Neural cell (in vitro differentiated cells): ENCODE measurements around the gene WDR83. TPM values are rescaled to one million over a fixed set of nuclear protein-coding genes. Genes with fewer than 3 reads are reported as not detected.

Experiments
- H2AFZ ChIP-seq: fragments of 200-600, 300-800 bp; sonication (generic), shearing (Covaris generic); 2 replicates; pipeline ENCODE4 v1.6.0; 2014; ENCODE audit warnings: low read depth, mild to moderate bottlenecking, antibody characterized with exemption, low read length, moderate library complexity
- H3F3A ChIP-seq: fragments of 200-600 bp; shearing (Covaris generic); 2 replicates; pipeline ENCODE4 v1.6.1; 2016; ENCODE audit warnings: mild to moderate bottlenecking, moderate library complexity, mixed read lengths, antibody characterized with exemption, low read length; ENCODE audit not compliant: insufficient read depth, poor library complexity, severe bottlenecking
- H3K27ac ChIP-seq: fragments of 200-600, 300-800 bp; sonication (generic), shearing (Covaris generic); 2 replicates; pipeline ENCODE4 v1.5.1; 2014; ENCODE audit warnings: mild to moderate bottlenecking, low read length, moderate library complexity
- H3K27me3 ChIP-seq: fragments of 300-800, 200-600 bp; sonication (generic), shearing (Covaris generic); 2 replicates; pipeline ENCODE4 v1.6.0; 2014; ENCODE audit warnings: mild to moderate bottlenecking, low read depth, low read length, moderate library complexity; ENCODE audit not compliant: insufficient read depth
- H3K36me3 ChIP-seq: fragments of 300-800, 200-600 bp; sonication (generic), shearing (Covaris generic); 2 replicates; pipeline ENCODE4 v1.5.1; 2014; ENCODE audit warnings: mild to moderate bottlenecking, antibody characterized with exemption, low read length, moderate library complexity; ENCODE audit not compliant: insufficient read depth
- H3K4me2 ChIP-seq: fragments of 300-800, 200-600 bp; sonication (generic), shearing (Covaris generic); 2 replicates; pipeline ENCODE4 v1.6.0; 2014; ENCODE audit warnings: mild to moderate bottlenecking, low read length
- H3K4me3 ChIP-seq: fragments of 300-800, 200-600 bp; sonication (generic), shearing (Covaris generic); 2 replicates; pipeline ENCODE4 v1.5.1; 2014; ENCODE audit warnings: mild to moderate bottlenecking, low read length, moderate library complexity
- H3K79me2 ChIP-seq: fragments of 200-600 bp; shearing (Covaris generic); replicated peaks from 2 replicates; pipeline ENCODE4 v1.6.0; 2014; ENCODE audit warnings: mild to moderate bottlenecking, low read length, moderate library complexity; ENCODE audit not compliant: insufficient read depth
- H3K9ac ChIP-seq: fragments of 300-800, 200-600 bp; sonication (generic), shearing (Covaris generic); 2 replicates; pipeline ENCODE4 v1.6.1; 2016; ENCODE audit warnings: mild to moderate bottlenecking, low read length, mixed read lengths
- H3K9me2 ChIP-seq: fragments of 200-600 bp; shearing (Covaris generic); 2 replicates; pipeline ENCODE4 v1.6.1; 2016; ENCODE audit warnings: mild to moderate bottlenecking, low read length, mixed read lengths; ENCODE audit not compliant: insufficient read depth
- H3K9me3 ChIP-seq: fragments of 200-600, 300-800 bp; sonication (generic), shearing (Covaris generic); 2 replicates; pipeline ENCODE4 v1.6.1; 2016; ENCODE audit warnings: mild to moderate bottlenecking, mixed run types, low read length, moderate library complexity, mixed read lengths
- H4K20me1 ChIP-seq: fragments of 200-600 bp; shearing (Covaris generic); 2 replicates; pipeline ENCODE4 v1.6.1; 2016; ENCODE audit warnings: mild to moderate bottlenecking, mixed run types; ENCODE audit not compliant: insufficient read depth
- CTCF ChIP-seq: fragments of 450-650 bp; IDR thresholded peaks from 2 replicates; pipeline ENCODE4 v1.5.1; 2014; ENCODE audit warnings: antibody characterized with exemption, mild to moderate bottlenecking, moderate library complexity; ENCODE audit not compliant: poor library complexity, severe bottlenecking
- EP300 ChIP-seq: fragments of 450-650 bp; conservative IDR thresholded peaks from 2 replicates; pipeline ENCODE4 v1.6.1; 2014; ENCODE audit warnings: antibody characterized with exemption, mild to moderate bottlenecking, moderate library complexity; ENCODE audit not compliant: poor library complexity, severe bottlenecking
- EZH2 ChIP-seq: fragments of 200-600, 300-800 bp; shearing (Covaris generic), sonication (generic); IDR thresholded peaks from 2 replicates; pipeline ENCODE4 v1.6.1; 2014; ENCODE audit warnings: antibody characterized with exemption, low read length, borderline replicate concordance, mild to moderate bottlenecking; ENCODE audit not compliant: insufficient read depth, poor library complexity, severe bottlenecking
- MXI1 ChIP-seq: fragments of 450-650 bp; conservative IDR thresholded peaks from 2 replicates; pipeline ENCODE4 v1.6.1; 2014; ENCODE audit warnings: antibody characterized with exemption, mild to moderate bottlenecking; ENCODE audit not compliant: poor library complexity, severe bottlenecking
- POLR2AphosphoS5 ChIP-seq: IDR thresholded peaks from 2 replicates; pipeline ENCODE4 v1.6.1; 2012
- RAD21 ChIP-seq: fragments of 450-650 bp; conservative IDR thresholded peaks from 2 replicates; pipeline ENCODE4 v1.6.1; 2014; ENCODE audit warnings: antibody characterized with exemption, mild to moderate bottlenecking, moderate library complexity
- REST ChIP-seq: IDR thresholded peaks from 2 replicates; pipeline ENCODE4 v1.6.1; 2012; ENCODE audit warnings: borderline replicate concordance
- SMC3 ChIP-seq: fragments of 450-650 bp; conservative IDR thresholded peaks from 2 replicates; pipeline ENCODE4 v1.6.1; 2014; ENCODE audit warnings: antibody characterized with exemption, mild to moderate bottlenecking, moderate library complexity; ENCODE audit not compliant: poor library complexity
- TAF1 ChIP-seq: IDR thresholded peaks from 2 replicates; pipeline ENCODE4 v1.6.1; 2012; ENCODE audit warnings: low read depth
- polyA plus RNA-seq: library from polyadenylated mRNA; depleted of rRNA; stranded (reverse); fragments of >200 nt; gene quantifications from 2 replicates; pipeline ENCODE4 v1.2.3, GENCODE V29; 2014

WDR83 gene
- polyA plus RNA-seq, 1 donor from 2014 or later: 45.3 TPM

DNA sequence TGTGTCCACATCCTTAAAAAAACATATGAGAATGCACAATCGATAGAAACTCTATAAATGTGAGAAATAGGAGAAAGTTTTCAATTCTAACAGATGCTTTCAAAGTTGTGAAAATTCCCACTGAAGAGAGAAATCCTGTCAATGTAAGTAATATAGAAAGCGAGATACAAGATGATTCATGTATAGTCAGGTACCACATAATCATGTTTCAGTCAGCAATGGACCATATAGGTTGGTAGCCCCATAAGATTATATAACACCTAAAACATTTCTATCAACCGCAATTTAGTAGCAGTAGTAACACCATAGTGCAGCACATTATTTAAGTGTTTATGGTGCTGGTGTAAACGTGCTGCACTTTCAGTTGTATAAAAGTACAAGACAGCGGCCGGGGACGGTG, 37.4 kb upstream of the WDR83 start:
- H2AFZ ChIP-seq: no peak overlapping the region
- H3K79me2 ChIP-seq: no peaks in the 10 kb centered on the region
- no peaks in the 10 kb centered on the region for H3K9me2 ChIP-seq
- no peaks in the 10 kb centered on the region for H3K27me3 ChIP-seq
- H3F3A ChIP-seq: no peaks in the 10 kb centered on the region
- TF ChIP-seq CTCF (no peak), RAD21 (no peak), EP300 (no peak), REST (no peak), SMC3 (no peak), MXI1 (no peak), POLR2AphosphoS5 (no peak), EZH2 (no peak), TAF1 (no peak)
- H3K27ac ChIP-seq: no peak overlapping the region
- no peaks in the 10 kb centered on the region for H4K20me1 ChIP-seq
- no peak overlapping the region for H3K4me2 ChIP-seq
- H3K36me3 ChIP-seq: peaks cover 24% of the 10 kb centered on the region
- peaks cover 10% of the 10 kb centered on the region for H3K9me3 ChIP-seq
- H3K9ac ChIP-seq: no peak overlapping the region
- no peak overlapping the region for H3K4me3 ChIP-seq

- Histone ChIP-seq H3K9ac (no peak overlapping the region), H3K4me3 (no peak overlapping the region), H3K36me3 (no peaks in the 10 kb centered on the region), H3K79me2 (no peaks in the 10 kb centered on the region), H3K27me3 (no peaks in the 10 kb centered on the region), H2AFZ (no peak overlapping the region), H4K20me1 (no peaks in the 10 kb centered on the region), H3K9me2 (no peaks in the 10 kb centered on the region), H3K9me3 (no peaks in the 10 kb centered on the region), H3F3A (no peaks in the 10 kb centered on the region), H3K4me2 (no peak overlapping the region), H3K27ac (no peak overlapping the region)
- no peak for TF ChIP-seq TAF1
- TF ChIP-seq SMC3: no peak
- no peak for TF ChIP-seq REST
- no peak for TF ChIP-seq CTCF
- TF ChIP-seq EZH2: no peak
- TF ChIP-seq RAD21: no peak
- TF ChIP-seq POLR2AphosphoS5: no peak
- TF ChIP-seq EP300: no peak
- TF ChIP-seq MXI1: no peak
Measured at GRCh38 chr19:12636631-12637030, 30.0 kb upstream of the WDR83 start.
